SHP77 treated with DMSO at 0.1 percent for 48 hours (cell line): ENCODE measurements around the gene PATL1.
A peak's percentile ranks its signal among the peaks of the same experiment; 100 is the strongest.
"Not testable (repeated sequence)": the region's sequence is repeated elsewhere in the genome, so short reads cannot be mapped to it uniquely, and the experiment has no call there.

Experiments
- DNase-seq: peaks from one replicate; lab custom pipeline; 2025; lab: John Stamatoyannopoulos, UW

PATL1 gene, protein sequence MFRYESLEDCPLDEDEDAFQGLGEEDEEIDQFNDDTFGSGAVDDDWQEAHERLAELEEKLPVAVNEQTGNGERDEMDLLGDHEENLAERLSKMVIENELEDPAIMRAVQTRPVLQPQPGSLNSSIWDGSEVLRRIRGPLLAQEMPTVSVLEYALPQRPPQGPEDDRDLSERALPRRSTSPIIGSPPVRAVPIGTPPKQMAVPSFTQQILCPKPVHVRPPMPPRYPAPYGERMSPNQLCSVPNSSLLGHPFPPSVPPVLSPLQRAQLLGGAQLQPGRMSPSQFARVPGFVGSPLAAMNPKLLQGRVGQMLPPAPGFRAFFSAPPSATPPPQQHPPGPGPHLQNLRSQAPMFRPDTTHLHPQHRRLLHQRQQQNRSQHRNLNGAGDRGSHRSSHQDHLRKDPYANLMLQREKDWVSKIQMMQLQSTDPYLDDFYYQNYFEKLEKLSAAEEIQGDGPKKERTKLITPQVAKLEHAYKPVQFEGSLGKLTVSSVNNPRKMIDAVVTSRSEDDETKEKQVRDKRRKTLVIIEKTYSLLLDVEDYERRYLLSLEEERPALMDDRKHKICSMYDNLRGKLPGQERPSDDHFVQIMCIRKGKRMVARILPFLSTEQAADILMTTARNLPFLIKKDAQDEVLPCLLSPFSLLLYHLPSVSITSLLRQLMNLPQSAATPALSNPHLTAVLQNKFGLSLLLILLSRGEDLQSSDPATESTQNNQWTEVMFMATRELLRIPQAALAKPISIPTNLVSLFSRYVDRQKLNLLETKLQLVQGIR

DNA sequence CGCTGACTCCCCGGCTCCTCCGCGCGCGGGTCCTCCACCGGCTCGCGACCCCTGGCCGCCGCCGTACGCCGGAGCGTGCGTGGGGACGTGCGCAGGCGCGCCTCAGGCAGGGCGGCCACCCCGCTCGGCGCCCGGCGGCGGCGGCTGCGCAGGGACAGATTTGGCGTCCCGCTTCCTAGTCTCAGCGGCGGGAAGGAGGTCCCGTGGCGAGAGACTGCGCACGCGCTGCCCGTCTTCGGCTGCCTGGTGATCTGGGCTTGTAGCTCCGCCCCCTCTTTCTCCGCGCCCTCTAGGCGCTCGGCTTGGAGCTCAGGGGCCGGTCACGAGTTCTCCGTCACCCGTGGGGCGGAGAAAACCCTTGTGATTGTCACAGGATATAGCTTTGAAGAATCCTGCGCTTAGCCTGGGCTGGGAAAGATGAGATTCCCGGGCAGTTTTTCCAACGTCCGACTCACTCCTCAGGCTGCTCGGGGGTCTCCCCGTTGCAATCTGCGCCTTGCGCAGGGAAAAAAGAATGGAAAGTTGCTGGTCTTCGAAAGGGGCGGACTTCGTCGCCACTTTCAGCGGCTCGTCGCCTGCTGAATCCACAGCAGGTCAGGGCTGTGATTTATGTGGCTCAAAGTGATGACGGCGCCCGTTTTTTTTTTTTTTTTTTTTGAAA lies at the start of gene PATL1:
TSS of gene PATL1 (minus strand) at position 88 of the 661 bp plus-strand sequence. CDS start 142 bp downstream, outside the sequence.
- peak; percentile 67 for DNase-seq

DNA sequence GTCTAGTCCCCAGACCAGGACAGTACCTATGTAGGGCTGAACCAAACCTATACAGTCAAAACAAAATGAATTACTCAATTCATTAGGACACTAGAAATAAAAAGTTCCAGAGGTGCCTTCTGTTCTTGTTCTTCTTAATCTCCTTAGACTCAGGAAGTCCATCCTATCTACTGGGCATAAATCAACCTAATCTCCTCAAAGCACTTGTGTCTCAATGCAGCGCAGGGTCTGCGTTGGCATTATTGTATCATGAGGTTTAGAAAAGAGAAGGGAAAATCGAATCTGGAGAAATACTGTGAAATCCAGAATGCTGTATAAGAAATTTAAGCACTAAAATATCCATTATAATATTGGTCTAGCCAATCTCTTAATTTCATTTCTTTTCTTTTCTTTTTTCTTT lies 47.2 kb upstream of the PATL1 start:
- DNase-seq, result no peak

DNA sequence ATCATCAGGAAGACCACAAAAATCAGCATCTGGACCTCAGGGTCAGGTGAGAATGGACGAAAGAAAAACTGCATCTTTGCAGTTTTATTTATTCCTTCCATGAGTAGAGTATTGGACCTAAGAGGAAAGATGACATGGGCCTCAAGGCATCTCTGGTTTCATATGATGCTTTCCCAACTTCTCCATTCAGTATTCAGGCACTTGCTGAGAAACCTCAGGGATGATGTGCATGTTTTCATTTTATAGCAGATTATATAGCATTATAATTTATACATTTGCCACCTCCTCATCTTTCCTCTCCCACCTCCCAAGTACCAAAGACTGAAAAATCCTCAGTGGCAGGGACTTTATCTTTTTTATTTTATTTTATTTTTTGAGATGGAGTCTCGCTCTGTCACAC lies 44.9 kb upstream of the PATL1 start, which contains the start of gene OR10V1:
TSS of gene OR10V1 (minus strand) at position 101 of the 400 bp plus-strand sequence. CDS start at position 101, 0 bp downstream.
- DNase-seq, result no peak

DNA sequence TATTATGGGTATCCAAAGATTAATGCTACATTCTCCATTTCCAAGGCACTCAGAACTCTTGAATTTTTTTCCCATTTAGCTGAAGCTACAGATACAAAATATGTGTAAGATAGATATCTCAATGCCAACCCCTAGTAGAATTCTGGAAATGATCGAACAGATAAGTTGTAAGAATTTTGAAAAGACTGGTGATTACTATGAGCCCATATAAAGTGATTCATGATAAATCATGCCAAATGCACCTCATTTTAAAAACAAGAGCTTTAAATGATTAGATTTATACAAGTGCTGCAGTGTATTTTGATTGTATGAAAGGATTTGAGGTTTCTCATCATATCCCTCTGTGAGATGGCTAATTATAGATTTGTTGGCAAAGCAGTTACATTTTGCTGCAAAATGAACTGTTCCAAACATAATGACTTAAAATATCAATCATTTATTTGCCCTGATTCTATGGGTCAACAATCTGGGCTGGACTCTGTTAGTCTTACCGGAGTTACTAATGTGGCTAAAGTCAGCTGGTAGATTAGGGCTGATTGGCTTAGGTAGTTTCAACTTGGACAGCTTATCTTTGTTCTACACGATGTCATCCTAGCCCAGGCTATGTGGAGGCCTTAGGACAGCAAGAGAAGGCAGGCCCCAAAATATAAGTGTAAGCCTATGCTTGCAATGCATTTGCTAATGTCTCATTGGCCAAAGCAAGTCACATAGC lies 41.5 kb upstream of the PATL1 start:
- no peak for DNase-seq

DNA sequence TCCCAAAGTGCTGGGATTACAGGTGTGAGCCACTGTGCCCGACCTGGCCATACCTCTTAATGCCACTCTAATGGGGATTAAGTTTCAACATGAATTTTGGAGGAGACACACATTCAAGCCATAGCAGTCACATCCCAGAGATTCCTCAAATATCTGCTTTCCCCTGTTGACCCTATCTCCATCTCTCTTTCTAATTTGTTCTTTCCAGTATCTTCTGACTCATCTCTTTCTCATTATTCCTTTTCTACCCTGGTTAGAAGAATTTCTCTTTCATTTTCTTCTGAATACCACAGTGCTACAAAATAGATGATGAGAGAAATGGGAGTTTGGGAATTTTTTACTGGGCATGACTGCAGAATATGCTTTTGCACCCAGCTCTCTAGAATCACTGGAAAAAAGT lies 39.7 kb upstream of the PATL1 start:
- DNase-seq, result no peak

DNA sequence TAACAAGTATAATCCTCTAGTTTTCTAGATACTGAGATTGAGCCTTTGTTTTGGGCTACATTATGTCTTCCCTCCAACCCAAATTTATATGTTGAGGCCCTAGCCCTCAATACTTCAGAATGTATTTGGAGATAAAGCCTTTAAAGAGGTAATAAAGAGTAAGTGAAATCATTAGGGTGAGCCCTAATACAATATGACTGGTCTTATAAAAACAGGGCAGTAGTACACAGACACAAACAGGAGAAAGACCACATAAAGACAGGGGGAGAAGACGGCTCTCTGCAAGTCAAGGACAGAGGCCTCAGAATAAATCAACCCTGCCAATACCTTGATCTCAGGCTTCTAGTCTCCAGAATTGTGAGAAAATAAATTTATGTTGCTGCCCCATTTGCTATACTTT lies 38.5 kb upstream of the PATL1 start:
- DNase-seq, result no peak

DNA sequence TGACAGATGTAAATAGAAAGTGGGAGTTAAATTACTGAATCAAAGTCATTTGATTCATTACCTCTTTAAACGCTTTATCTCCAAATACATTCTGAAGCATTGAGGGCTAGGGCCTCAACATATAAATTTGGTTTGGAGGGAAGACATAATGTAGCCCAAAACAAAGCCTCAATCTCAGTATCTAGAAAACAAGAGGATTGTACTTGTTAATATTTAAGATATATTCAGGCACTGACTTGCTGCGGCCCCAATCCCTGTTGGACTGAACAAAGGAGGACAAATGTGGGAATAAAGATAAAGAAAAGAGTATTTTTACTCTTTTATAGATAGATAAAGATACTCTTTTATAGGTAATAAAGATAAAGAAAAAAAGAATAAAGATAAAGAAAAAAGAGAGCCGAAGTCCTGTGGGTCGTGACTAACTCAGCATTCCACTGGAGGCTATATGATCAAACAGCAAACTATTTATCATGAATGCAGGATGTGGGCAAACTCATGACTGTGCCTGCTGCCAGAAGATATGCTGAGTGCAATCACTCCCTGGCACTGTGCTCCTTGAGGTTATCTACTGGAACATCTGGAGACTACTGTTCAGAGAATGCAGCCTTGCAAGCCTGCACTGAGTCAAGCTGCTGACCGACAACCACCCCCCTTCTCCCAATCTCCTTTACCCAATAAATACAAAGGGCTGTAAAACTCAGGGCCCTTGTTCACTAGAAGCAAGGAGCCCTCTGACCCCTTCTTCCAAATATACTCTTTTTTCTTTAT lies 37.9 kb upstream of the PATL1 start:
- no peak for DNase-seq

DNA sequence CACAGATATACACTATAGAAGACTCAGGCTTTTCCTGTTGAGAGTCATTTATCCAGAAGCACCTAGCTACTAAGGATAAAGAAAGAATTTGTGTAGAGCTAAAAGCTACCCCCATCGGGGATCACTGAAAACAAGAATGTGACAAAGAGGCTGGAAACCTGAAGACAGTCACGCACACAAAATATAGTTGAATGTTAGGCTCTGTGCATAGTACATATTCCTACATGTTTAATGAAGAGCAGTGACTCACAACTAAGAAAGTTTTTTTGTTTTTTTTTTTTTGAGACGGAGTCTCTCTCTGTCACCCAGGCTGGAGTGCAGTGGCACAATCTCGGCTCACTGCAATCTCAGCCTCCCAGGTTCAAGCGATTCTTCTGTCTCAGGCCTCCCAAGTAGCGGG lies 36.5 kb upstream of the PATL1 start:
- DNase-seq, result no peak

DNA sequence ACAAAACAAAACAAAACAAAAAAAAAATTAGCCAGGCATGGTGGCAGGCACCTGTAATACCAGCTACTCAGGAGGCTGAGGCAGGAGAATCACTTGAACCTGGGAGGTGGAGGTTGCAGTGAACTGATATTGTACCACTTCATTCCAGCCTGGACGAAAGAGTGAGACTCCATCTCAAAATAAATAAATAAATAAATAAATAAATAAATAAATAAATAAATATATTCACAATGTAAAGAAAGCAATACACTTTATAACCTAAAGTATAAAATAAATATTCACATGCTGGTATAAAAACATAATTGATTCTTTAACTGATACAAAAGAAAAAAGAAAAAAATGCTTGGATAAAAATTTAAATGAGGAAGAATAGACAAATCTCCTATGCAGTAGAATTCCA lies 34.7 kb upstream of the PATL1 start:
- DNase-seq, result not testable (repeated sequence)

DNA sequence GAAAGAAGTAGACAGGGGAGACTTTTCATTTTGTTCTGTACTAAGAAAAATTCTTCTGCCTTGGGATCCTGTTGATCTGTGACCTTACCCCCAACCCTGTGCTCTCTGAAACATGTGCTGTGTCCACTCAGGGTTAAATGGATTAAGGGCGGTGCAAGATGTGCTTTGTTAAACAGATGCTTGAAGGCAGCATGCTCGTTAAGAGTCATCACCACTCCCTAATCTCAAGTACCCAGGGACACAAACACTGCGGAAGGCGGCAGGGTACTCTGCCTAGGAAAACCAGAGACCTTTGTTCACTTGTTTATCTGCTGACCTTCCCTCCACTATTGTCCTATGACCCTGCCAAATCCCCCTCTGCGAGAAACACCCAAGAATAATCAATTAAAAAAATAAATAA lies 31.3 kb upstream of the PATL1 start:
- DNase-seq, result not testable (repeated sequence)

DNA sequence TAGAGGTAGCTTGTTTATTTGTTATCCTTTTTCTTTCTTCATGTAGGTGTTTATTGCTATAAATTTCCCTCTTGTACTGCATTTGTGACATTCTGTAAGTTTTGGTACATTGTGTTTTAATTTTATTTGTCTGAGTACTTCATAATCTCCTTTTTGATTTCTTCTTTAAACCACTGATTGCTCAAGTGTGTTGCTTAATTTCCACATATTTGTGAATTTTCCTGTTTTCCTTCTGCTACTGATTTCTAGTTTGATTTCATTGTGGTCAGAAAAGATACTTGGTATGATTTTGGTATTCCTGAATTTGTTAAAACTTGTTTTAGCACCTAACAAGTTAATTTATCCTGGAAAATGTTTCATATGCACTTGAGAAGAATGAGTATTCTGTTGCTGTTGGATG lies 29.7 kb upstream of the PATL1 start:
- no peak for DNase-seq

DNA sequence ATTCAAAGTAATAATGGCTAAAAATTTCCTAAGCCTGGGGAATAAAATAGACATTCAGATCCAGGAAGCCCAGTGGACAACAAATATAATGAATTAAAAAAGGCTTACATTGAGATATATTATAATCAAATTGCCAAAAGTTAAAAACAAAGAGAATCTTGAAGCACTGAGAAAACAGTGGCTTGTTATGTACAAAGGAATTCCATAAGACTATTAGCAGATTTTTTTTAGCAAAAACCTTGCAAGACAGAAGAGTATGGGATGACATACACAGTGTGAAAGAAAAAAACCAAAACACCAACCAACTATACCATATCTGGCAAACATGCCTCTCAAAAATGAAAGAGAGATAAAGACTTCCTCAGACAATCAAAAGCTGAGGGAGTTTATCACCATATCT lies 24.1 kb upstream of the PATL1 start:
- DNase-seq, result no peak

DNA sequence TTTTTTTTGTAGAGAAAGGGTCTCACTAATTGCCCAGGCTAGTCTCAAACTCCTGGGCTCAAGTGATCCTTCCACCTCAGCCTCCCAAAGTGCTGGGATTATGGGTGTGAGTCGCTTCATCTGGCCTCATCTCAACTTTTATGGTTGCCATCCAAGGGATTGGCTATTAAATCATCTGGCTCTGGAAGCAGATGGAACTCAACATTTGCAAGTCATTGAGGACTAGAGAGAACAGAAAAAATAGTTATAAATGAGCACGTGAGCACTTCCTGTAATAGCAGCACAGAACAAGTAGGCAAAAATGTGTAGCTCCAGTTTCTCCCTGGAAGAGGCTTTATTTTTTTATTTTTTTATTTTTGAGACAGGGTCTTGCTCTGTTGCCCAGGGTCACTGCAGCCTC lies 22.3 kb upstream of the PATL1 start:
- DNase-seq, result no peak

DNA sequence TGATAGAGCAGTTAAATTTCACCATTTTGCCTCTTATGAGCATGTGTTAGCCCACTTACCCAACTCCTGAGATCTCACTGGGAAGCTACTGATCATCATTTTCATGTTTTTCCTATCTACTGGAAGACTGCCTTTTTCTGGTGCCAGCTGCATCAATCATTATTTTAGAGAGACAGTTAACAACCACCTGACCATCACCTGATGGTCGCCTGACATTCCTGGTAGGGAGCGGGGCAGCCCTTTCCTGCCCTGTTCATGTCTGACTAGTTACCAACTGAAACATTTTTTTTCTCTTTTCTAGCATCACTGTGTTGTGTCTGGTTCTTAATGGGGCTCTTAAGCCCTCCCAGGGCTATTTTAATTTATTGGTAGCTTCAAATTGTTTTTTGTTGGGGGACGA lies 20.2 kb upstream of the PATL1 start:
- no peak for DNase-seq

DNA sequence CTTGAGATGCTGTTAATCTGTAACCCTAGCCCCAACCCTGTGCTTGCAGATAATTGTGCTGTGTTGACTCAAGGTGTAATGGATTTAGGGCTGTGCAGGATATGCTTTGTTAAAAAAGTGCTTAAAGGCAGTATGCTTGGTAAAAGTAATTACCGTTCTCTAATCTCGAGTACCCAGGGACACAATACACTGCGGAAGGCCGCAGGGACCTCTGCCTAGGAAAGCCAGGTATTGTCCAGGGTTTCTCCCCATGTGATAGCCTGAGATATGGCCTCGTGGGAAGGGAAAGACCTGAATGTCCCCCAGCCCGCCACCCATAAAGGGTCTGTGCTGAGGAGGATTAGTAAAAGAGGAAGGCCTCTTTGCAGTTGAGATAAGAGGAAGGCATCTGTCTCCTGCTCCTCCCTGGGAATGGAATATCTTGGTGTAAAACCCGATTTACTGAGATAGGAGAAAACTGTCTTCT lies 12.5 kb upstream of the PATL1 start:
- DNase-seq, result not testable (repeated sequence)

DNA sequence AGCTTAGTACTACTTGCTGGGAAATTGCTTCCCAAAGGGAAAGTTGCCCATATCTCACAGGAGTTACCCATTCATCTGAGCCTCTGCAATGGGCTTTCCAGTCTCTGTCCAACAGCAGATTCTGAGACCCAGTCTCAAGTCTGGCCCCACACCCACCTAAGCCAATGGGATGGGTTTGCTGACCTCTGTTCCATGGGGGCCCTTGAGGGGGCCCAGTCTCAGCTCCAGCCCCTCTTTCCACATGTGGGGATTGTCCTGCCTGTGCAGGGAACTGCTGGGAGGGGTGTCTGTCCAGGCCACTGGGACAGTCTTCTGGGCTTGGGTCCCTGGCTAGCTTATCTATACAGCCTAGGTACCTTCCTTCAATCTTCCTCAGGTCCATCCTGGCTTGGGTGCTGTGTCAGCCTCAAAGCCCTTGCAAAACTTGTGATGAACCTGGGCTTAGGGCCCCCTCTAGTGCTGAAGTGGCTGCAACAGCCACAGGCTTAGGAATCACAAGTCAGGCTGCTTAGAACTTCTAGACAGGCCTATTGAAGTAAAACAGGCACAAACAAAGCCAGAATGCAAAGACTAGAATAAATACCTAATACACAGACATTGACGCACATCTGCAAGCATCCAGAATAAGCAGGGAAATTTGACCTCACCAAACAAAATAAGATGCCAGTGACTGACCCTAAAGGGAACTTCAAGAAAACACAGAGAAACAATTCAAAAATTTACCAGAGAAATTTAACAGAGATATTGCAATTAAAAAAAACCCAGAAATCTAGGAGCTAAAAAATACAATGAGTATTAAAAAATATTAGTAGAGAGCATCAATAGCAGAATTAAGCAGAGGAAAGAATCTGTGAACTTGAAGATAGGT lies 11.7 kb upstream of the PATL1 start:
- no peak for DNase-seq

DNA sequence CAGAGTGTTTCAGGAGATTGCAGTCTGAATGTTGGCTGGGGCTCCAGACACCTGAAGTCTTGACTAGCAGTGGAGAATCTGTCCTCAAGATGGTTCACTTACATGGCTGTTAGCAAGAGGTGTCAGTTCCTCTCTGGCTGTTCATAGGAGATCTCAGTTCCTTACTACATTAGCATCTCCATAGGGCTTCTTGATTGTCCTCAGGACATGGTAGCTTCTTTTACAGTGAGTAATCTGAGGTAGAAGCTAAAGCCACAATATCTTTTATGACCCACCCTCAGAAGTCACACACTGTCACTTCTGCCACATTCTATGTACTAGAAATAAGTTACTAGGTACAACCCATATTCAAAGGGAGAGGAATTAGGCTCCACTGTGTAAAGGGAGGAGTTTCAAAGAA lies 10.5 kb upstream of the PATL1 start:
- DNase-seq, result no peak

DNA sequence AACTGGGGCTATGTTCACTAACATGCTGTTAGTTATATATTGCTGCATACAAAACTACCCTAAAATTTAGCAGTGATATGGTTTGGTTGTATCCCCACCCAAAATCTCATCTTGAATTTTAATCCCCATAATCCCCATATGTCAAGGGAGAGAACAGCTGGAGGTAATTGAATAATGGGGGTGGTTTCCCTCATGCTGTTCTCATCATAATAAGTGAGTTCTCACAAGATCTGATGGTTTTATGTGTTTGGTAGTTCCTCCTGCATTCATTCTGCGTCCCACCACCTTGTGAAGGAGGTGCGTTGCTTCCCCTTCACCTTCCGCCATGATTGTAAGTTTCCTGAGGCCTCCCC lies 10.0 kb upstream of the PATL1 start:
- no peak for DNase-seq

DNA sequence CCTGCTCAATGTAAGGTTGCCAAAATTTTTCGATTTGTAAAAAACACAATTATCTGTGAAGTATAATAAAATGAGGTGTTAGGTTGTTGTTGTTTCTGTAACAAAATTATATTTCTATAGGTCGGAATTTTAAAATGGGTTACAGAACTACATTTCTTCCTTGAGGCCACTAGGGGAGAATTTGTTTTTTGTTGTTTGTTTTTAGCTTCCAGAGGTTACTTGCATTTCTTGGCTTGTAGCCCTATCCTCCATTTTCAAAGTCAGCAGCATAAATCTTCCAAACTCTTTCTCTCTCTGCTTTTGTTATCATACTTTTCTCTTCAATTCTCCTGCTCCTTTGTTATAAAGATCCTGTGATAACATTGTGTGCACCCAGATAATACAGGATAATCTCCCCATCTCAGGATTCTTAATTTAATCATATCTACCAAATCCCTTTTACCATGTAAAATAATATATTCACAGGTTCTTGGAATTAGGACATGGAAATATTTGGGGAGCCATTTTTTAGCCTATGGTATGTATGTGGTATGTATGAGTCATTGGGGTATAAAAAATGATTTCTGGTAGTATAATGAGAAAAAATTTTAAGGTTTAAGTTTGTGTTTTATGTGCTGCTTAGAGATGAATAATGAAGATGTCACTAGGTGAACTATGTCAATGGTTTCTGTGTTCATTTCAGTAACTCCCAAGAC lies 9.4 kb upstream of the PATL1 start:
- DNase-seq, result no peak

DNA sequence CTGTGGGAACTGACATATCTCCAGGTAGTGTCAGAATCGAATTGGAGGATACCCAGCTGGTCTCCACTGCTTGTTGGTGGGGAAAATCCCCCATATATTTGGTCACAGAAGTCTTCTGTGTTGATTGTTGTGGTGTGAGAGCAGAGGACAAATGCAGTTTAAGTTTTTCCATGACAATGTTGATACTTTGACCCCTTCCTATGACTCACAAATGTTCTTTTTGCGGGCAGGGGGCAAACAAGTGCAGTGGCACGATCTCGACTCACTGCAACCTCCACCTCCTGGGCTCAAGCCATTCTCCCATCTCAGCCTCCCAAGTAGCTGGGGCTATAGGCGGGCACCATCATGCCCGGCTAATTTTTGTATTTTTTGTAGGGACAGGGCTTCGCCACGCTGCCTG lies 7.4 kb upstream of the PATL1 start:
- no peak for DNase-seq
